Heart left ventricle (tissue), 16 donors: ENCODE measurements around the gene CDH13. TPM values are rescaled to one million over a fixed set of nuclear protein-coding genes. Genes with fewer than 3 reads are reported as not detected.

Source experiments
- ATAC-seq, 4 donors: fragments of 200-7000 bp; cut with Tn5 transposase; one replicate each; pipeline ENCODE4 v1.9.1; 2020 to 2022; ENCODE audit warnings: moderate library complexity in 4 of 4, mild to moderate bottlenecking in 3 of 4, moderate number of reproducible peaks in 1 of 4
- DNase-seq, 5 donors: peaks; one replicate each; pipeline ENCODE4 v3.0.0-alpha.2; 2020
- H3K27ac ChIP-seq, 12 donors: fragments of 200-600 bp; sonication (generic) in 4 of 12; one replicate each; pipeline versions ENCODE4 v1.5.0 to v1.8.0; 2016 to 2022; ENCODE audit warnings: mild to moderate bottlenecking in 2 of 12
- H3K27me3 ChIP-seq, 9 donors: fragments of 200-600 bp; sonication (generic) in 2 of 9; one replicate each; pipeline versions ENCODE4 v1.5.1 to v1.8.0; 2016 to 2022; ENCODE audit warnings: mild to moderate bottlenecking in 3 of 9
- H3K36me3 ChIP-seq, 9 donors: fragments of 200-600 bp; sonication (generic) in 2 of 9; one replicate each; pipeline versions ENCODE4 v1.5.0 to v1.8.0; 2018 to 2022; ENCODE audit warnings: mild to moderate bottlenecking in 2 of 9
- H3K4me1 ChIP-seq, 12 donors: fragments of 200-600 bp; sonication (generic) in 4 of 12; one replicate each; pipeline versions ENCODE4 v1.5.0 to v1.8.0; 2016 to 2022; ENCODE audit warnings: mild to moderate bottlenecking in 3 of 12
- H3K4me3 ChIP-seq, 12 donors: fragments of 200-600 bp; sonication (generic) in 4 of 12; one replicate each; pipeline versions ENCODE4 v1.5.0 to v1.8.0; 2017 to 2022; ENCODE audit warnings: mild to moderate bottlenecking in 9 of 12, moderate library complexity in 4 of 12
- H3K9me3 ChIP-seq, 12 donors: fragments of 200-600 bp; sonication (generic) in 4 of 12; one replicate each; pipeline versions ENCODE4 v1.5.0 to v1.8.0; 2016 to 2022; ENCODE audit warnings: mild to moderate bottlenecking in 1 of 12
- POLR2A ChIP-seq, 2 donors: fragments of 450-650 bp; IDR thresholded peaks; one replicate each; pipeline ENCODE4 v1.6.1; 2017; ENCODE audit warnings: antibody characterized with exemption in 2 of 2, mild to moderate bottlenecking in 2 of 2, moderate library complexity in 2 of 2
- WGBS, 4 donors: extraction: QIAGEN DNeasy Blood & Tissue Kit in 2 of 4; methylation state at CpG; one replicate each; pipeline versions ENCODE4 v1.1.5 to v1.1.7; 2013 to 2018; 5-methylcytosine and 5-hydroxymethylcytosine counted together
- intact Hi-C, 10 donors: fragments of 100-400 bp; cut with DNase I; formaldehyde crosslinking; loops; one replicate each; pipeline versions ENCODE4 v1.11.1 to v1.14.2; 2022
- polyA plus RNA-seq, 2 donors: library from polyadenylated mRNA; stranded (reverse); fragments of 200-250 nt; gene quantifications; one replicate each; pipeline ENCODE4 v1.2.3, GENCODE V29; 2013
- total RNA-seq, 9 donors: library from RNA; depleted of rRNA in 2 of 9; stranded (reverse); fragments of >200 nt in 2 of 9; fragmentation: NEBNext Ultra II Directional in 3 of 9; extraction: Animal tissue kit (Norgen Biotek cat#: 25700) in 3 of 9; gene quantifications; one replicate each; pipeline versions ENCODE4 v1.1.0 to v1.2.4, GENCODE V29; 2016 to 2023
- TF ChIP-seq, protein P1 (sequence below), 12 donors: fragments of 200-600 bp; sonication (generic) in 4 of 12; IDR thresholded peaks; one replicate each; pipeline versions ENCODE4 v1.5.0 to v1.8.0; 2018 to 2022; ENCODE audit warnings: antibody characterized with exemption in 12 of 12, mild to moderate bottlenecking in 5 of 12
- donor health status: ischemic (EF 13 %, LVEDD 7.1; RV severe dilation, severe dysfunction).
- donor health status: healthy with polysubstance abuse.
- donor health status: DM: no; HTN: yes; CAD: no.
- donor health status: DM: no; HTN: no; CAD: no.
- donor health status: ischemic (EF 25% LVEDD 6.9; RV normal size, moderate dysfunction).
- donor health status: ischemic (EF 25% LVEDD 5.7; RV mildly dilated, moderate dysfunction).
- donor health status: healthy.
- donor health status: DM: yes; HTN: yes; CAD: no.
- donor health status: ischemic (EF 35%, LVEDD 5.7; RV mildly dilated, moderate dysfunction).
- donor health status: nonischemic (EF 11% LVEDD 7.7; RV severe dilation, severe dysfunction).
- donor health status: DM: yes; HTN: yes; CAD: no.
- donor health status: PGD.
- donor health status: ischemic (EF 29% LVEDD 5.4; RV normal size, mild dysfunction).
- donor health status: nonischemic (EF 23%, LVEDD 6.1; RV moderate dilation, normal function).

The CDH13 gene
- total and polyA plus RNA-seq, 11 donors, result 15.0 to 172 (median 137) TPM

DNA sequence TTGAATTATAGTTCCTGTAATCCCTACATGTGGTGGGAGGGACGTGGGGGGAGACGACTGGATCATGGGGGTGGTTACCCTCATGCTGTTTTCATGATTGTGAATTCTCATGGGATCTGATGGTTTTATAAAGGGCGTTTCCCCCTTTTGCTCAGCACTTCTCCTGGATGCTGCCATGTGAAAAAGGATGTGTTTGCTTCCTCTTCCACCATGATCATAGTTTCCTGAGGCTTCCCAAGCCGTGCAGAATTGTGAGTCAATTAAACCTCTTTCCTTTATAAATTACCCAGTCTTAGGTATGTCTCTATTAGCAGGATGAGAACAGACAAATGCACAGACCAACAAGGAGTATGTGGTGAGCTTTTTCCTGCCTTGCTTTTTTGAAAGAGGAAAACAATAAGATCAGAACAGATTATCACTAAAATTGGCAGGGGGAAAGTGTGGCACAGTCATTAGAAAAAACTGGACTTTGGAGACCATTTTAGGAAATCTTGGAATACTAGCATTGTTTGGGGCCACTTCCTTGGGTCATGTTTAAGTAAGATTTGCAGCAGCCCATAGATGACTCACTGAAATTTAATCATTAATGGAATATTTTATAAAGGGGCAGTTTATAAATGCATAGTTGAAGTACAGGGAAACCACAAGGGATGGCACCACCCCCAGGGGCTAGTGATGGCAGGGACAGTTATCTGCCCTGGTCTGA, 352.8 kb downstream of the CDH13 start:
- Histone ChIP-seq H3K36me3 (no peaks in the 10 kb centered on the region), H3K4me3 (no peak overlapping the region), H3K9me3 (no peaks in the 10 kb centered on the region), H3K4me1 (peaks cover 0 to 4% (median 0%) of the 10 kb centered on the region in 12 donors), H3K27ac (no peak overlapping the region), H3K27me3 (no peaks in the 10 kb centered on the region)
- WGBS, 4 donors, result 55 to 64% (median 62%) methylated on average over 4 of the region's 4 CpGs
- intact Hi-C loops, result no loop called here
- ATAC-seq, result peak in 1 of 4 donors; percentile 34
- no peak for DNase-seq
- TF ChIP-seq, protein P1, sequence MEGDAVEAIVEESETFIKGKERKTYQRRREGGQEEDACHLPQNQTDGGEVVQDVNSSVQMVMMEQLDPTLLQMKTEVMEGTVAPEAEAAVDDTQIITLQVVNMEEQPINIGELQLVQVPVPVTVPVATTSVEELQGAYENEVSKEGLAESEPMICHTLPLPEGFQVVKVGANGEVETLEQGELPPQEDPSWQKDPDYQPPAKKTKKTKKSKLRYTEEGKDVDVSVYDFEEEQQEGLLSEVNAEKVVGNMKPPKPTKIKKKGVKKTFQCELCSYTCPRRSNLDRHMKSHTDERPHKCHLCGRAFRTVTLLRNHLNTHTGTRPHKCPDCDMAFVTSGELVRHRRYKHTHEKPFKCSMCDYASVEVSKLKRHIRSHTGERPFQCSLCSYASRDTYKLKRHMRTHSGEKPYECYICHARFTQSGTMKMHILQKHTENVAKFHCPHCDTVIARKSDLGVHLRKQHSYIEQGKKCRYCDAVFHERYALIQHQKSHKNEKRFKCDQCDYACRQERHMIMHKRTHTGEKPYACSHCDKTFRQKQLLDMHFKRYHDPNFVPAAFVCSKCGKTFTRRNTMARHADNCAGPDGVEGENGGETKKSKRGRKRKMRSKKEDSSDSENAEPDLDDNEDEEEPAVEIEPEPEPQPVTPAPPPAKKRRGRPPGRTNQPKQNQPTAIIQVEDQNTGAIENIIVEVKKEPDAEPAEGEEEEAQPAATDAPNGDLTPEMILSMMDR (IDR thresholded peaks at IDR 0.05), result no peak
- TF ChIP-seq POLR2A (IDR thresholded peaks at IDR 0.05), result no peak

- no peak for DNase-seq
- H3K36me3 ChIP-seq, result no peaks in the 10 kb centered on the region
- peaks cover 0 to 4% (median 0%) of the 10 kb centered on the region in 12 donors for H3K4me1 ChIP-seq
- no peak for ATAC-seq
- H3K27me3 ChIP-seq, result no peaks in the 10 kb centered on the region
- intact Hi-C loops, result no loop called here
- TF ChIP-seq, protein P1 (IDR thresholded peaks at IDR 0.05), result no peak
- TF ChIP-seq POLR2A (IDR thresholded peaks at IDR 0.05), result no peak
- 68 to 77% (median 76%) methylated on average over 3 of the region's 3 CpGs for WGBS, 4 donors
- H3K4me3 ChIP-seq, result no peak overlapping the region
- no peak overlapping the region for H3K27ac ChIP-seq
- H3K9me3 ChIP-seq, result no peaks in the 10 kb centered on the region
Observed at GRCh38 chr16:82980810-82981209, 354.0 kb downstream of the CDH13 start.

DNA sequence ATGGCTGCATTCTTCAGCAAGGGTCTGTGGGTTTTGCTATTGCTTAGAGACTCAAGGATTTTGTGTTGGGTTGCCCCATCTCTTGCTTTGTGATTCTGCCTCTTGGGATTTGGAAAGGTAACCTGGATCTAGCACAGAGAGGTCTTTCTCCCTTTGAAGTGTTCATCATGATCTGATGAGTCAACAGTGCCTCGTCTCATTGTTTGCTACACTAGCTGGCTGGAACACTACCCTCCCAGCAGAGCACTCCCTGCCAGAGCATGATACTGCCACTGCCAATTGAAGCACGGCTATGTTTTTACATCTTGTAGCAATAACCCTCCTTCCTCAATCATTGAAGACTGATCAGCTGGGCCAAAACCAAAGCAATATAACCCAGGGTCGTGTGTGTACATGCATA, 361.0 kb downstream of the CDH13 start:
- Histone ChIP-seq H3K27me3 (no peaks in the 10 kb centered on the region), H3K27ac (no peak overlapping the region), H3K9me3 (no peaks in the 10 kb centered on the region), H3K4me1 (peaks cover 0 to 4% (median 0%) of the 10 kb centered on the region in 12 donors), H3K36me3 (no peaks in the 10 kb centered on the region), H3K4me3 (no peak overlapping the region)
- intact Hi-C loops, result no loop called here
- ATAC-seq (no peak), DNase-seq (no peak)
- TF ChIP-seq POLR2A (IDR thresholded peaks at IDR 0.05), result no peak
- TF ChIP-seq, protein P1 (IDR thresholded peaks at IDR 0.05), result no peak
- WGBS, 4 donors, result 60 to 87% (median 79%) methylated on average over 3 of the region's 3 CpGs

DNA sequence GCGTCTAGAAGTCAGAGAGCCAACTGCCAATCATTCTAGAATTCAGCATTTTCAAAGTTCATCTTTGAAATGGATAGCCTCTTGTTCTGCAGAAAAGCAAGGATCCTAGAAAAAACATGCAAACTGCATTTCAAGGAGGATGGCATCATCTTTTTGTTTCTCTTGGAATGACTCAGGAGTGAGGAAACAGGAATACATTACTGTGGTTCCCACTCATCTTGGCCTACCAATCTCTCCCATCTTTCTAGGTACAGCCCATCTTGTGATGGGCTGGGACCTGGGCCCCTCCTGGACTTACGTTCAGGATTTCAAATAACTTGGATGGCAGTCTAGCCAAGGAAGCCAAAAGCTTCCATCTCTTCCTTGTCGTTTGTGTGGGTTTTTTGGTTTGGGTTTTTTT, 363.4 kb downstream of the CDH13 start:
- Histone ChIP-seq H3K4me3 (no peak overlapping the region), H3K9me3 (no peaks in the 10 kb centered on the region), H3K27ac (no peak overlapping the region), H3K27me3 (no peaks in the 10 kb centered on the region), H3K36me3 (no peaks in the 10 kb centered on the region), H3K4me1 (no peaks in the 10 kb centered on the region)
- DNase-seq (no peak), ATAC-seq (no peak)
- intact Hi-C loops, result loop anchor here in 2 of 10 donors (10.0 kb wide), 2 partner anchors 355 to 365 kb away; partner anchors contain the start of gene CDH13 (in 1 of the 2)
- no peak for TF ChIP-seq POLR2A (IDR thresholded peaks at IDR 0.05)
- TF ChIP-seq, protein P1 (IDR thresholded peaks at IDR 0.05), result no peak
- WGBS, 4 donors, result 75 to 89% (median 81%) methylated on average over 3 of the region's 3 CpGs
